Measurements from ENCODE around the gene GRIA3.

Gene GRIA3

GRCh38 chrX:123322536-123322935 lies 138.5 kb downstream of the GRIA3 start:
- H3K9ac ChIP-seq (ENCODE audit: low read depth, low read length): no peak overlapping the region
- H3K36me3 ChIP-seq (ENCODE audit: insufficient read depth, low read length): no peaks in the 10 kb centered on the region
- peaks cover 22% of the 10 kb centered on the region for H3K4me1 ChIP-seq (ENCODE audit: insufficient read depth, low read length)
- H3K9me3 ChIP-seq (ENCODE audit: control insufficient read depth, insufficient read depth, low read length): no peaks in the 10 kb centered on the region

- H3K36me3 ChIP-seq (ENCODE audit: insufficient read depth, low read length): no peaks in the 10 kb centered on the region
- no peaks in the 10 kb centered on the region for H3K9me3 ChIP-seq (ENCODE audit: control insufficient read depth, insufficient read depth, low read length)
- peaks cover 22% of the 10 kb centered on the region for H3K4me1 ChIP-seq (ENCODE audit: insufficient read depth, low read length)
- no peak overlapping the region for H3K9ac ChIP-seq (ENCODE audit: low read depth, low read length)
Measured at GRCh38 chrX:123324625-123325024, 140.5 kb downstream of the GRIA3 start.

DNA sequence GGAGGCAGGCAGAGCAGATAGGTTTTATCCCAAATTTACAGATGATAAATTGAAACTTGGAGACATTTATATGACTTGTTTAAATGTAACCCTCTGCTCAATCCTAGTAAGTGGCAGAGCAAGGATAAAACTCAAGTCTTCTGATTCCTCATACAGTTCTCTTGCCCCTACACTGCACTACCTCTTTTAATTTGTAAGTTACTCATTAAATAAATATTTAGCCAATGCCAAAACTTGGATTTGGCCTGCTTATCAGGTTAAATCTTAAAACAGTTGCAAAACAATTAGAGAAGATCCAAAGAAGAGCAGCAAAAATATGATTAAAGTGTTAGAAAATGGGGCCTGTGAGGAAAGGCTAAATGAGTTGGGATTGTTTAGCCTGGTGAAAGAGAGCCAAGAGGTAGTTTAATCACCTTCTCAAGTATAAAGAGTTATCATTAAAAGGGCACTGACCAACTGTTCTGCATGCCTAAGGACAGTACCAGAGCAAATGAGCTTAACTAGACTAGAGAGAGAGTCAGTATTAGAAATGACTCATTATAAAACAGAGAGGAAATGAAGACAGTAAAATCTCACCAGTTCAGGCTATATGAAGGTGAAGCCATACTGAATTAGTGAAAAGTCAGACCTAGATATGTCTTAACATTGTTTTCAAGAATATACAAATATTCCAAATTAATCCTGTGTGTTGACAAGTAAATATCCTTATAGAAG lies 146.3 kb downstream of the GRIA3 start:
- Histone ChIP-seq H3K4me1 (ENCODE audit: insufficient read depth, low read length) (no peaks in the 10 kb centered on the region; the same call in 1 of the 2 replicates), H3K36me3 (ENCODE audit: insufficient read depth, low read length) (no peaks in the 10 kb centered on the region), H3K9me3 (ENCODE audit: control insufficient read depth, insufficient read depth, low read length) (no peaks in the 10 kb centered on the region), H3K9ac (ENCODE audit: low read depth, low read length) (no peak overlapping the region)

DNA sequence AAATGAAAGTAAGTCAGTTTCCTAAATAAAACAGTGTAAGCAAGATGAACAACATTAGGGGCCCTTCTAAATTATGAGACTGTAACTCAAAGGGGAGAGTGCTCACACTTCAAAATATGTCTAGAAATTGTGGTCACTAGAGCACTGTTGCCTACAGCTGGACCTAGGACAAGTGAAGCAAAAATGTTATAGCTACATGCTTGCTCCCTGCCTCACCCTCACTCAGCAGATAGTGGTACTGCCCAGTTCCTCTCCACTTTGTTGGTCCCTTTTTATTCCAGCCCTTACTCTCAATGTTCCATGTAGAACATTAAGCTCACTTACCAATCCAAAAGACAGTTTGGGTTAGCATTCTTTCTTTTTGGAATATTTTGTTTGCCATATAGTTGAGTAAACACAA lies 147.3 kb downstream of the GRIA3 start:
- Histone ChIP-seq H3K9me3 (ENCODE audit: control insufficient read depth, insufficient read depth, low read length) (no peaks in the 10 kb centered on the region), H3K4me1 (ENCODE audit: insufficient read depth, low read length) (no peaks in the 10 kb centered on the region; the same call in 1 of the 2 replicates), H3K36me3 (ENCODE audit: insufficient read depth, low read length) (no peaks in the 10 kb centered on the region), H3K9ac (ENCODE audit: low read depth, low read length) (no peak overlapping the region)

DNA sequence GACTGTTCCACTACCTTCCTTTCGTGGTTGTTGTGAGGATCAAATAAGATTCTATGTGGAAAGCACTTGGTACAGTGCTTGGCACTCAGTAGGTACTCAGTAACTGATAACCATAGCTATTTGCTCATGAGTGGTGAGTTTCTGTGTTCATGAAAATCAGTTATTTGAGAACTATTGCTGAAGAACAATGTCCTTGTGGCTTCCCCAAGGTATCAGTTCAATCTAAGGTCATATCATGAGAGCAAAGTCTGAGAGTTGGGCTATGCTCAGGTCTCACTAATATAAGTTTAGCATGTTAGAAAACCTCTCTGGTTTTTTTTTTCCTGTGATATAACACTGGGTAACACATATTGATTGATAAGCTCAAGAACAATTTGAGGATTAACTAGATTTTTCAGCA lies 147.8 kb downstream of the GRIA3 start:
- H3K9me3 ChIP-seq (ENCODE audit: control insufficient read depth, insufficient read depth, low read length): no peaks in the 10 kb centered on the region
- H3K36me3 ChIP-seq (ENCODE audit: insufficient read depth, low read length): no peaks in the 10 kb centered on the region
- no peak overlapping the region for H3K9ac ChIP-seq (ENCODE audit: low read depth, low read length)
- no peaks in the 10 kb centered on the region; the same call in 1 of the 2 replicates for H3K4me1 ChIP-seq (ENCODE audit: insufficient read depth, low read length)

- Histone ChIP-seq H3K4me1 (ENCODE audit: insufficient read depth, low read length) (0 out of 2 replicates have a peak, but pooled peaks cover 10% of the 10 kb centered on the region), H3K9me3 (ENCODE audit: control insufficient read depth, insufficient read depth, low read length) (no peaks in the 10 kb centered on the region), H3K36me3 (ENCODE audit: insufficient read depth, low read length) (no peaks in the 10 kb centered on the region), H3K9ac (ENCODE audit: low read depth, low read length) (no peak overlapping the region)
Measured at GRCh38 chrX:123336666-123337065, 152.6 kb downstream of the GRIA3 start.

- Histone ChIP-seq H3K4me1 (ENCODE audit: insufficient read depth, low read length) (0 out of 2 replicates have a peak, but pooled peaks cover 10% of the 10 kb centered on the region), H3K9me3 (ENCODE audit: control insufficient read depth, insufficient read depth, low read length) (no peaks in the 10 kb centered on the region), H3K36me3 (ENCODE audit: insufficient read depth, low read length) (no peaks in the 10 kb centered on the region), H3K9ac (ENCODE audit: low read depth, low read length) (no peak overlapping the region)
Measured at GRCh38 chrX:123337886-123338639, 154.0 kb downstream of the GRIA3 start.

DNA sequence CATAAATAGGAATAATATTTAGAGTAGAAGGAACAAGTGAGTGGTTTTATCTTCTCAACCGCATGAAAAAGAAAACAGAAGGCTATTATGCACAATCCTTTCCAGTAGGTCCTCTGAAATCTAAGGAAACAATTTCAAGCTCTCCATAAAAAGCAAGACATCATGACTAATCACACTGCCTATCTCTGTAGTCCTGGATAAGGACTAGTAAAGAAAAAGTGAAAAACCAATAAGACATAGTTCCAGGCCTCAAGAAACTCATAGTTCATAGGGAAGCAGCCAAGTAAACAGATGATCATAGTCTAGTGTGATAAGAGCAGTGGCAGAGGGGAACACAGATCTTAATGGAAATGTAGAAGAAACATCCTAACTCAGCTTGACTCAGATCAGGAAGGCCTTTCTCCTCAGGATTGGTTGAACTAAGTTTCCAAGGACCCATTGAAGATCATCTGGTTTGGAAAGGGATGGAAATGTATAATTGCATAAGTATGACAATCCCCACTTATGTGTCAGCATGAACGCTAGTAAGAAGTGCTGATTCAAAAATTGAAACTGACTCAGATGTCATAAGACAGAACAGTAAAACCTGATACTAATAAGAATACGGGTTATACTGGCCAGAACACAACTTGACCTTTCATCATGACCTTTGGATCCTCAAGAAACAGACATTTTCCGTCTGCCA lies 155.3 kb downstream of the GRIA3 start:
- H3K4me1 ChIP-seq (ENCODE audit: insufficient read depth, low read length): 0 out of 2 replicates have a peak, but pooled peaks cover 10% of the 10 kb centered on the region
- no peaks in the 10 kb centered on the region for H3K9me3 ChIP-seq (ENCODE audit: control insufficient read depth, insufficient read depth, low read length)
- H3K36me3 ChIP-seq (ENCODE audit: insufficient read depth, low read length): no peaks in the 10 kb centered on the region
- H3K9ac ChIP-seq (ENCODE audit: low read depth, low read length): no peak overlapping the region

GRCh38 chrX:123340696-123341095 lies 156.6 kb downstream of the GRIA3 start:
- Histone ChIP-seq H3K4me1 (ENCODE audit: insufficient read depth, low read length) (0 out of 2 replicates have a peak, but pooled peaks cover 10% of the 10 kb centered on the region), H3K9ac (ENCODE audit: low read depth, low read length) (no peak overlapping the region), H3K9me3 (ENCODE audit: control insufficient read depth, insufficient read depth, low read length) (no peaks in the 10 kb centered on the region)

GRCh38 chrX:123348468-123348867 lies 164.4 kb downstream of the GRIA3 start:
- Histone ChIP-seq H3K9ac (ENCODE audit: low read depth, low read length) (no peak overlapping the region), H3K9me3 (ENCODE audit: control insufficient read depth, insufficient read depth, low read length) (no peaks in the 10 kb centered on the region), H3K4me1 (ENCODE audit: insufficient read depth, low read length) (peaks cover 17% of the 10 kb centered on the region), H3K36me3 (ENCODE audit: insufficient read depth, low read length) (no peaks in the 10 kb centered on the region)

More at GRCh38 chrX:123340696-123341095, 156.6 kb downstream of the GRIA3 start:
- no peaks in the 10 kb centered on the region for H3K36me3 ChIP-seq (ENCODE audit: insufficient read depth, low read length)

DNA sequence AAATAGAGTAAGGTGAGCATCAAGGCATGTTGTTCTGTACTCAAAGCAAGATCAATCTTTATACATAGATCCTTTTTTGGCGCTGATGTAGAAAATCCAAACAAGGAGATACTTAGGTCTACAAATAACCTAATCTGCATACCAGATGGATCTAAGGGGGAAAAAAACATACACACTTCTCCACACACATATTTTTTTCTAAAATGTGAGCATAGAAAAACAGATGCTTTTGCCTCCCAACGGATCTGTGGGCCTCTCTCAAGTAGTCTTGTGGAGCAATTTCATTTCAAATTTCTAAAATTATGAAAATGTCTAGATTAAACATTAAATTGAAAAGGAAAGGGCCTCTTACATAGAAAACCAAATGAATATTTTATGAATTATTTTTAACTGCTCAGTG lies 166.1 kb downstream of the GRIA3 start:
- Histone ChIP-seq H3K9ac (ENCODE audit: low read depth, low read length) (no peak overlapping the region), H3K36me3 (ENCODE audit: insufficient read depth, low read length) (no peaks in the 10 kb centered on the region), H3K4me1 (ENCODE audit: insufficient read depth, low read length) (peaks cover 17% of the 10 kb centered on the region), H3K9me3 (ENCODE audit: control insufficient read depth, insufficient read depth, low read length) (no peaks in the 10 kb centered on the region)

GRCh38 chrX:123357941-123358340 lies 173.9 kb downstream of the GRIA3 start:
- no peak overlapping the region for H3K9ac ChIP-seq (ENCODE audit: low read depth, low read length)
- H3K9me3 ChIP-seq (ENCODE audit: control insufficient read depth, insufficient read depth, low read length): no peaks in the 10 kb centered on the region
- H3K36me3 ChIP-seq (ENCODE audit: insufficient read depth, low read length): no peaks in the 10 kb centered on the region; the same call in 1 of the 2 replicates
- H3K4me1 ChIP-seq (ENCODE audit: insufficient read depth, low read length): peaks cover 15% of the 10 kb centered on the region

DNA sequence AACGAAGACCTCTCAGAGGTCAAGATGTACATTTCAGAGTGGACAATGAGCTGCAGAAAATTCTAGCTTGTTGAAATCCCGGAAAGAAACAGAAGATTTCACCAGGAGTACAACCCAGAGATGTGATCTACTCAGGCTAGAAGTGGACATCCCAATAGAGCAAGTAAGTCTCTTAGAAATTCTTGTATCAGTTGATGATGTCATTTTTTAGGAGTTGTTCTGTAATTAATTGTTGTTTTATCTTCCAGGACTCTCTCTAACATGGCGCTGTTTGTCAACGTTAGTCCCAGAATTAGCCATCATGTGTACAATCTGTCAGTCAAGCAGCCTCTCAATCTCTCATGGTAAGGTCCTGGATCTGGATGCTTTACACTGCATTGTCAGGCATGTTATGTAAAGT lies 174.4 kb downstream of the GRIA3 start:
- Histone ChIP-seq H3K9me3 (ENCODE audit: control insufficient read depth, insufficient read depth, low read length) (no peaks in the 10 kb centered on the region), H3K36me3 (ENCODE audit: insufficient read depth, low read length) (no peaks in the 10 kb centered on the region; the same call in 1 of the 2 replicates), H3K4me1 (ENCODE audit: insufficient read depth, low read length) (peaks cover 15% of the 10 kb centered on the region), H3K9ac (ENCODE audit: low read depth, low read length) (no peak overlapping the region)

GRCh38 chrX:123361371-123361770 lies 177.3 kb downstream of the GRIA3 start:
- H3K36me3 ChIP-seq (ENCODE audit: insufficient read depth, low read length): no peaks in the 10 kb centered on the region; the same call in 1 of the 2 replicates
- H3K9me3 ChIP-seq (ENCODE audit: control insufficient read depth, insufficient read depth, low read length): no peaks in the 10 kb centered on the region
- no peak overlapping the region for H3K9ac ChIP-seq (ENCODE audit: low read depth, low read length)
- peaks cover 15% of the 10 kb centered on the region for H3K4me1 ChIP-seq (ENCODE audit: insufficient read depth, low read length)
